HT1080 (cell line): ENCODE measurements around the gene FAT3. TPM values are rescaled to one million over a fixed set of nuclear protein-coding genes. Genes with fewer than 3 reads are reported as not detected.

Experiments used
- DNase-seq: peaks from one replicate; pipeline ENCODE4 v3.0.0-alpha.2; 2015; ENCODE audit warnings: low read depth
- total RNA-seq: library from RNA; depleted of rRNA; stranded (reverse); fragments of >200 nt; shearing (Covaris generic); gene quantifications from 2 replicates; pipeline ENCODE4 v1.2.3, GENCODE V29; 2014

Gene FAT3
- total RNA-seq, 1 experiment from 2014 or later, result 0.27 TPM

DNA sequence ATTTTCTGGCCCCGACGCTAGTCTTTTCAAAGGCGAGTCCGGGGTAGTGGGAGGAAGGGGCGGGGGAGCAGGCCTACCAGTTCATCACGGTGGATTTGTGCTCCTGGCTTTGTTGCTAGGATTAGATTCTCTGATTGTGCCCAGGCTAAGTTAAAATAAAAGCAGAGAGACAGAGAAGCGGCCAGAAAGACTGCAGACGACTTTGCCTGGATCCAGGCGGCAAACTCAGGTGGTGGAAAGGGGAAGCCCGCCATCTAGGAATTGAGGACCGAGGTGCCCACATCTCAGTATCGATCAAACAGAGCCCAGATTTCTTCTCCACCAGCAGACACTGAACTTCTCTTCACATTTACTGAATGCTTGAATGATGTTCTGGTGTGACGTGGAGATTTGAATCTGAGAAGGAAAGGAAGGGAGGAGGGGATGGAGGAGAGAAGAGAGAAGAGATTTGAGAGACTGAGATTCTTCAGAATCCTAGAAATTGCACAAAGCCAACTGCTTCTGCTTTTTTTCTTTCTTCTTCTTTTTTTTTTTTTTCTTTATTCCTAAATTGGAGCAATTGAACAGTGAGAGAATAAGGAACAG lies 2.7 kb downstream of the FAT3 start:
- DNase-seq, result no peak

- DNase-seq, result no peak
Measured at GRCh38 chr11:92227959-92228935, 3.6 kb downstream of the FAT3 start.

DNA sequence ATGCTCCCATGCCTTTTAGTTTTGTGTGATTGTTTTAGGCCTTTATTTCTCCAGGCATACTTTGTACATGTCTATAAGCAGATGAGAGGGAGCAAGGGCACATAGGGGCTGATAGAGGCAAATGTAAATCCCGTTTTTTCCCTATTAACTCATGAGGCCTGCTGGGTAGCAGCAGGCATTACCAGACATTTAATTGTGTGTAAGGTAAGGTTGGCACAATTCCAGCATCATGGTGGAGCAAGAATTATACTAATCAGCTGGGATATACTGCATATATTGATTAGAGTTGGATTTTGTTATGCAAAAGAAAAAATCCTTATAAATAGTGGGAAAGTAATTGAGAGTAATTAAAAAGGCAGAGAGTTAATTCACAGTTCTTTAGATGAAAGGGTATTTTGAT lies 12.2 kb downstream of the FAT3 start:
- DNase-seq, result no peak

- DNase-seq, result no peak
Measured at GRCh38 chr11:92240916-92241315, 16.3 kb downstream of the FAT3 start.

- no peak for DNase-seq
Measured at GRCh38 chr11:92245700-92246271, 21.2 kb downstream of the FAT3 start.

DNA sequence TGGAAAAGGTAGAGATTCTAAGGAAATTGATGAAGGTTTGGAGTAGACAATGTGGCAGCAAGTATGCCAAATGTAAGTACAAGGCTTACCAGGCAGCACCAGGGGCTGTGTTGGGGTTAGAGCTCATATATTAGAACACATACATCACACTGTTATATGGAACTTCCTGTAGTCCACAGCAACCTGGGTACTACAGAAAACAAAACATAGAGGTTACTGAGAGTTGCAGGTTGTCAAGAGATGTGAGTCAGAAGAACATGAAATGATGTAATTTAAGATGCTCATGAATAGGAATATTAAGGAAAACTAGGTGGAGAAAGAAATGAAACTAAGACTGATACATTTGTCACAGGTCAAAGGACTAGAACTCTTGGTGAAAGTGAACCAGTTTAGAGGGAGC lies 22.0 kb downstream of the FAT3 start:
- peak; percentile 62 for DNase-seq

- no peak for DNase-seq
Measured at GRCh38 chr11:92249156-92249753, 24.6 kb downstream of the FAT3 start.

DNA sequence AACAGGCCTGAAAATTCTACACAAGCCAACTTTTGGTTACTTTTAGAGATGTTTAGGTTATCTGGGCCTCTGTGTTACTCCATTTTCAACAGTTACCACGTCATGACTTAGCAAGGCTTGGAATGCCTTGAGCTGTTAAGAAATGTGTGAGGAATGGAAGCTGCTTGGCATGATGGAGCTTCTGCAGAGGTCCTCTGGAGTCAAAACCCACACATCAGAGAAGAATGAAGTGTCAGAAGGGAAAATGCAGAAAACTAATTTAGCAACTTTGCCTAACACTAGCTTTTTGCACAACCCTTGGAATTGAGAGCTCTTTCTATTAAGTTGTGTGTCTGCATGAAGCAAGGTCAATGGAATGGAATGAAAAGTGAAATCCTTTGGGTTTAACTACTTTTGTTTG lies 27.4 kb downstream of the FAT3 start:
- no peak for DNase-seq

DNA sequence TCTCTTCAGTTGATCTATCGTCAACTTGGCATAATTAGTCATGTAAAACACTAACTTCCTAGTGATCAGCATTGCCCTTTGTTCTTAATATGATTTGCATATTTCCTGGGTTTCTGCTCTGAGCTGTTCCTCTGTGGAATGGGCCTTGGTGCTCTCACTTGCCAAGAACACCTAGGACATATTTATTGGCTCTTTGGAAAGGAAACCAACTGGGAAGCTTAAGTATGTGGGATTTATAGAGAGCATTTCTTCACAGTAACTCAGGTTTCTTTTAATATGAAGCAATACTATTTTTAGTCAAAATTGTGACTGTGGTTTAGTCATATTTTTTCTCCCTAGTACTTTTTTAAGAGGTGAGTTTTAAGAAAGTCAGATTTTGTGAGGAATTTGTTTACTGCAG lies 28.8 kb downstream of the FAT3 start:
- DNase-seq, result no peak

- no peak for DNase-seq
Measured at GRCh38 chr11:92253945-92254344, 29.3 kb downstream of the FAT3 start.

DNA sequence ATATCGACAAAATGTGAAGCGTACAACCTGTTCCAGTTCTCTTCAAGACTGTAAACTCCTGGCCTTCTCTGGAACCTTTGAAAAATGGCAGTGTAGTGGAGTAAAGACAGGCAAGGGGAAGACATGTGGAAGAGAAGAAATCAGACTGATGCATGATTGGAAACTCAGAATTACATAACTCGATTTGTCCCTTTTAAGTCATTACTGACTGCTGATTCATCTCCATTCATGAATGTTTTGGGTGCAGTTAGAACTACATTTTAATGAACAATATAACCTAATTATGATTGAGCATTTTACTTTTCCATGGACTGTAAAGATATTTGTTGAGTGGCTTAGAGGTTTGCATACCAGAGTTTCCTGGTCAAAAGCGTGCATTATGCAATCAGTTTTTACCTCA lies 32.9 kb downstream of the FAT3 start:
- DNase-seq, result no peak

DNA sequence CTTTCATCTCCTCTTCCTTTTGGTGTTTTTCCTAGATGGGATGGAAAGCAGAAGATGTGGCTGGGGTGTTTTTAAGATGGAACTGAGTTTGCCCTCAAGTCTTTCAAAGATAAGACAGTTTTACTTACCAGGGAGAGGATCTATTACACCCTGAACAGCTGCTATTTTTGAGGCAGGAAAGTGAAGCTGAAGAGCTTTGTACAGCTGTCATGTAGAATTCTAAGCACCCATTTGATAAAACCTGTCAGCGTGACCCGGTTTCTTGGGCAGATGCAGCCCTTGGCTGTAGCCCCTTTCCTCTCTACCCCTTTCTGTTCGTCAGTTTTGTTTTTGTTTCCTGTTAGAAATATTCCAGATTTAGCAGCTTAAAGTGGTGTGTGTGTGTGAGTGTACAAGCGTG lies 35.2 kb downstream of the FAT3 start:
- DNase-seq, result no peak

DNA sequence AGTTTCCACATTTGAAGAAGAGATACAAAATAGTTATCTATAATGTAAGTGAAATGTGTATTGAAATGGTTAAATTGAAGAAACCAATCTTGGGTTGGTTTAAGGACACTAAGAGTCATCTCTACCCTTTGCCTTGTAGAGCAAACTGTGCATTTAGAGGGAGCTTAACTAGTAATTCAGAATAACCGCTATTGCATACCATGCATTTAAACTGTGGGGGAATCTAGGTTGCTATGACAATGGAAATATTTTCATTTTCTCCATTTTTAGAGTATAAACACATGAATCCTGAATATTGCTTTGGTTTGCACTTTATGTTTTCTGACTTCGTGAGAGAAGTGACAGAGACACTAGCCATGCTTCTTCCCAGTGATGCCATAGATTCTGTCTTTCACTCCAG lies 39.7 kb downstream of the FAT3 start:
- DNase-seq, result no peak

GRCh38 chr11:92266806-92267205 lies 42.2 kb downstream of the FAT3 start:
- no peak for DNase-seq

DNA sequence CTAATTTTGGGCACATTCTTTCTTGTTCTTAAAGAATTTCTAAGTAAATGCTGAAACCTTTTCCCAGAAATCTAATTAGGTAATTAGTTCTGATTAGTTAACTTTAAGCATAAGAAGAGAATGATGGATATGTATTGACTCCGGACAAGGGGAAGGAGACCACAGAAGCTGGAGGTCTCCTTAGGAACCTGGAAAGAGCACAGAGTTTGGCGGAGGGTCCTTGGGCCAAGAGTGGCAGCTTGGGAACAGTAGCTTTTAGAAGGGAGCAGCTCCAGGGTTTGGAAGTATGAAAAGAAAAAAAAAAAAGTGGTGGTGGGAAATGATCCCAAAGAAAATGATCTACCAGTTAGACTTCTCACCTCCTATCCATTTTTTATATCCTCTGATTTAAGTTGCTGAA lies 42.7 kb downstream of the FAT3 start:
- DNase-seq, result no peak

GRCh38 chr11:92267968-92268367 lies 43.4 kb downstream of the FAT3 start:
- no peak for DNase-seq

DNA sequence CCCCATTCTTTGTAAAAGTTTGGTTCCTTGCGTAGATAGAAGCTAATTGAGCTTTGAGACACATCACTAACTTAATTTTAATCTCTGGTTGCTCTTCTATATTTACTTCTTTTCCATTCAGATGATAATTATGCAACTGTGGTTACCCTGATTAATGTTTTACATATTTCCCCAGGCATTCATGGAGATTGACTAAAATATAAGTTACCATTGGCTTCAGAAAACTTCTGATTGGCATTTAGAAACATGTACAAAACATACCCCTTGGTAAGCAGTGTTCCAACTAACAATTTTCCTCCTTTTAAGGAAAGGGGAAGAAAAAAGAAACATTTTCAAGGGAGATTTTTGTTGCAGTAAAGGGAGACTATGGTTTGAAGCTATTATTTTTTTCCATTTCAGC lies 43.9 kb downstream of the FAT3 start:
- no peak for DNase-seq

DNA sequence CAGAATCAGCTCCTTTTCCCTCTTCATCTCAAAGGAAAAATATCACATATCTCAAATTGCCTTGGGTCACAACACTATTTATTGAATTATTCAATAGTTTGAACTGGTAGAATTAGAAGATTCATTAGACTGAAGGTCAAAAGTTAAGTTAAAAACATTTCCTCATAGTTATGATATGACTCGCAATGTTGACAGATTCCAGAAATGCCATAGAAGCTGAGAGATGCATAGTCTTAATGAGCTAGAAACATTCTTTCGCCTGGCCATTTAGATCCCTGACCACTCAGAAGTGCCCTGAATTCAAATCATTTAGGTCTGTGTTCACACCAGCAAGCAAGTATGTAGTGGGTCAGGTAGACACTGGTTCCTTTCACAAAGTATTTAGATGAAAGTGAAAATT lies 44.4 kb downstream of the FAT3 start:
- peak; percentile 63 for DNase-seq

DNA sequence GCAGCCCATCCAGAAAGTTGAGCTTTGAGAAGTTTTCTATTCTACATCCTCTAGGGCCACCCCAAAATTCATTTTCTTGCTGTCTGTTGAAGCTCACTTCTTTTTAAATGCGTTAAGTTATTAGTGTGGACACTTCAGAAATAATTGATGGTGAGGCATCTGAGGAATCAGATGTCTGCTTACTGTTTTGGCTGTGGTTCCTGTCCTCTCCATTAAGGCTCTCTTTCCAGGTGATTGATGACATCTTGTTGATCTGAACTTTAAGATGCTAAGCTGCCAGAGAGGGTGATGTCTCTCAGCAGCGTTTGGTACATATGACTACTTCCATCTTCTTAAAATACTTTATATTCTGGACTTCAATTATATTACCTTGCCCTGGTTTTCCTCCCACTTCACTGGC lies 45.2 kb downstream of the FAT3 start:
- no peak for DNase-seq

- no peak for DNase-seq
Measured at GRCh38 chr11:92272651-92273050, 48.0 kb downstream of the FAT3 start.
